ENCODE data around the gene RHBG.

DNA sequence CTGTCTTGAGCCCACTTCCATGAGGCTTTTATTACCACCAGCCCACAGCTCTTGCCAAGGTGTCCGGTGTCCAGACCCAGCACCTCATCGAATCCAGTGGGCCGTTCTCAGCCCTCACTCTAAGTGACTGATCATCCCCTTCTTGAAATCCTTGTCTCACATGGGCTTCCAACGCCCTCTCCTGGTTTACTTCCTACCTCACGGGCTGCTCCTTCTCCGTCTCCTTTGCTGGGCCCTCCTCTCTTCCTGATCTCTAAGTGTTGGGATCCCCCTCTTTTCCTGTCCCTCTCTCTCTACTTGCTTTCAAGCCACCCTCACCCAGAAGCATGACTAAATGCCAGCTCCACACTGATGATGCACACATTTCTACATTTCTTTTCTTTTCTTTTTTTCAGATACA is 9.0 kb upstream of the RHBG start:
- TF ChIP-seq POLR2A (IDR thresholded peaks at IDR 0.05; ENCODE audit: low read length) (no peak), GATA1 (IDR thresholded peaks at IDR 0.05; ENCODE audit: low read depth, low read length) (no peak)

Measured in erythroblast (primary cell).